GM23338 (cell line): ENCODE data around the gene DSCAML1.

ENCODE experiments used
- ETS1 ChIP-seq: IDR thresholded peaks from 2 replicates; pipeline ENCODE4 v1.6.1; 2016; ENCODE audit warnings: antibody characterized with exemption
- EZH2 ChIP-seq: fragments of 200-600 bp; sonication (generic); IDR thresholded peaks from one replicate; pipeline ENCODE4 v1.8.0; 2017; ENCODE audit warnings: antibody characterized with exemption, mild to moderate bottlenecking, low read depth; ENCODE audit not compliant: unreplicated experiment
- EZH2phosphoT487 ChIP-seq: fragments of 200-600 bp; sonication (generic); IDR thresholded peaks from one replicate; pipeline ENCODE4 v1.8.1; 2018; ENCODE audit warnings: antibody characterized with exemption; ENCODE audit not compliant: unreplicated experiment
- JUNB ChIP-seq: IDR thresholded peaks from one replicate; pipeline ENCODE4 v1.6.1; 2016; ENCODE audit warnings: antibody characterized with exemption; ENCODE audit not compliant: unreplicated experiment
- POLR2AphosphoS5 ChIP-seq: IDR thresholded peaks from 2 replicates; pipeline ENCODE4 v1.6.1; 2016; ENCODE audit warnings: antibody characterized with exemption, low read depth
- ZNF114 ChIP-seq: fragments of 250-450 bp; sonication (Bioruptor Pico); IDR thresholded peaks from 2 replicates; pipeline ENCODE4 v1.5.0; 2020; ENCODE audit warnings: mild to moderate bottlenecking, moderate library complexity
- TF ChIP-seq, protein P1 (sequence below), 2 experiments: fragments of 200-600 bp in 1 of 2; sonication (generic) in 1 of 2; conservative IDR thresholded peaks; 2 replicates each; pipeline versions ENCODE4 v1.5.1 to v1.6.1; 2016 to 2017; ENCODE audit warnings: antibody characterized with exemption in 2 of 2, low read depth in 2 of 2, mild to moderate bottlenecking in 2 of 2, moderate library complexity in 1 of 2

- no peak for TF ChIP-seq ZNF114 (CRISPR knock-in tag)
- TF ChIP-seq POLR2AphosphoS5, result no peak
- TF ChIP-seq JUNB, result no peak
- TF ChIP-seq, protein P1, sequence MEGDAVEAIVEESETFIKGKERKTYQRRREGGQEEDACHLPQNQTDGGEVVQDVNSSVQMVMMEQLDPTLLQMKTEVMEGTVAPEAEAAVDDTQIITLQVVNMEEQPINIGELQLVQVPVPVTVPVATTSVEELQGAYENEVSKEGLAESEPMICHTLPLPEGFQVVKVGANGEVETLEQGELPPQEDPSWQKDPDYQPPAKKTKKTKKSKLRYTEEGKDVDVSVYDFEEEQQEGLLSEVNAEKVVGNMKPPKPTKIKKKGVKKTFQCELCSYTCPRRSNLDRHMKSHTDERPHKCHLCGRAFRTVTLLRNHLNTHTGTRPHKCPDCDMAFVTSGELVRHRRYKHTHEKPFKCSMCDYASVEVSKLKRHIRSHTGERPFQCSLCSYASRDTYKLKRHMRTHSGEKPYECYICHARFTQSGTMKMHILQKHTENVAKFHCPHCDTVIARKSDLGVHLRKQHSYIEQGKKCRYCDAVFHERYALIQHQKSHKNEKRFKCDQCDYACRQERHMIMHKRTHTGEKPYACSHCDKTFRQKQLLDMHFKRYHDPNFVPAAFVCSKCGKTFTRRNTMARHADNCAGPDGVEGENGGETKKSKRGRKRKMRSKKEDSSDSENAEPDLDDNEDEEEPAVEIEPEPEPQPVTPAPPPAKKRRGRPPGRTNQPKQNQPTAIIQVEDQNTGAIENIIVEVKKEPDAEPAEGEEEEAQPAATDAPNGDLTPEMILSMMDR (conservative IDR thresholded peaks at IDR 0.05; ENCODE audit: low read depth in 2 of 2), result no peak
- TF ChIP-seq EZH2, result no peak
- TF ChIP-seq ETS1, result no peak
- TF ChIP-seq EZH2phosphoT487, result no peak
These were observed 110.3 kb downstream of the DSCAML1 start for GRCh38 chr11:117686711-117687110.
